Inflammatory macrophage (primary cell): ENCODE measurements around the gene CLINT1.
"Not testable (repeated sequence)": the region's sequence is repeated elsewhere in the genome, so short reads cannot be mapped to it uniquely, and the experiment has no call there.

Experiments used
- DNase-seq, 2 donors: peaks; one replicate each; pipeline ENCODE4 v3.0.0-alpha.2; 2020 to 2022
- total RNA-seq, 18 experiments: gene quantifications; one replicate each; lab custom pipeline; 2026; ENCODE audit warnings: mixed read lengths in 6 of 18, inconsistent platforms in 2 of 18; lab: John Stamatoyannopoulos, UW

The CLINT1 gene
- total RNA-seq: 88.7 to 216 (median 119) reads per million in 18 experiments

DNA sequence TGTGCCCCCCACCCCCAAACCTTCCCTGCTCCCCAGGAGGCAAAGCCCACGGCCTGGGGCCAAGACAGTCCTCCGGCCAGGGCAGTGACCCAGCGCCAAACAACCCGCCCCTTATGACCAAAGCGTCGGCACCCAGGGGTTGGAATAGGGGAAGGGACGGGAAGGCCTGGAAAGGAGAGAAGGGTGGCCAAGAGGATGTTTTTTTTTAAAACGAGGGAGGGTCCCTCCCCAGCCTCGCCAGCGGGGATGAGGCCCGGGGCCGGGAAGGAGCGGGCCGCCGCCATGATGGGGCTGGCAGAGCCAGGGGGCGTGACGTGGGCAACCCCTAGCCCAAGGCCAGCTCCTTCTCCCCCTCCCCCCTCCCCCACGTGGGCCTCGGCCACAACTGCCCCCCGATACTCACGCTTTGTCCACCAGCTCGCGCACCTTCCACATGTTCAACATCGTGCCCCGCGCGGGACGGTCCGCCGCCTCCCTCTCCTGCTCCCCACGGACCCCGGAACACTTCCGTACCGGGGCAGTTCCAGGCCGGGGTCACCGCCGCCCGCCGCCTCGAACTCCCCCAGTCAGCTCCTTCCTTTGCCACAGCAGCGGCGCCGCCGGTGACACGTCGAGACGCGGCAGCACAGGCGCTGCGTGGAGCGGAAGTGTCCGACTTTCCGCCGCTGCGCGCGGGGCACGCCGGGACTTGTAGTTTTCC is at the start of gene CLINT1:
Gene CLINT1, minus strand, starts transcription at position 619 of the 700 bp plus-strand sequence. Its CDS starts 175 bp downstream, at position 444.
- peak; percentile 88 to 94 for DNase-seq

DNA sequence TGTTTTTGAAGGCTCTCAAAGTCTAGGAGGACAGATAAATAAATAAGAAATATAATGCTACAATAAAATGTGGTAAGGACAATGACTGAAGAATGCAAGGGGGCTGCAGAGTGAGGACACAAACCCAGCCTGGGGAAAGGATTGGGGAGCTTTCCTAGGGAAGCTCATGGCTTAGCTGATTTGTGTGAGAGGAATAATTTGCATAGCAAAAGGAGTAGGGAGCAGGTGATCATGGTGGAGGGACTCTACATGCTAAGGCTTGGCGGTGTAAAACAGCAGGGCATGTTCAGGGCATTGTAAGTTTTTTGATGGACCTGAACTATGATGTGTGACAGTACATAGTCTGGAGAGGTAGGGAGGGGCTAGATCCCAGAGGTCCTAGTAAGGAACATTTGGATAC is 49.5 kb upstream of the CLINT1 start:
- no peak for DNase-seq

DNA sequence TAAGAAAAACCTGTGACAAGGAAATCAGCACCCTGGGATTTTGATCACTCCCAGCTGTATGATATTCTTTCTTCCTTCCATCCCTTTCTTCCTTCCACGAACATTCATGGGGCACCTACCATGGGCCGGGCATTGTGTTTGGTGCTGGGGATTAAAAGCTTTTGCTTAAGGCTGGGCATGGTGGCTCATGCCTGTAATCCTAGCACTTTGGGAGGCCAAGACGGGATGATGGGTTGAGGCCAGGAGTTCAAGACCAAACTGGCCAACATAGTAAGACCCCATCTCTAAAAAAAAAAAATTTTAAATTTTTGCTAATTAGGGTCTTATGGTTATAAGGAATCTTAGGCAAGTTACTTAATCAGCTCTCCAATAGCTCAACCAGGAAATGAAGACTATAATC is 48.5 kb upstream of the CLINT1 start:
- DNase-seq: no peak

DNA sequence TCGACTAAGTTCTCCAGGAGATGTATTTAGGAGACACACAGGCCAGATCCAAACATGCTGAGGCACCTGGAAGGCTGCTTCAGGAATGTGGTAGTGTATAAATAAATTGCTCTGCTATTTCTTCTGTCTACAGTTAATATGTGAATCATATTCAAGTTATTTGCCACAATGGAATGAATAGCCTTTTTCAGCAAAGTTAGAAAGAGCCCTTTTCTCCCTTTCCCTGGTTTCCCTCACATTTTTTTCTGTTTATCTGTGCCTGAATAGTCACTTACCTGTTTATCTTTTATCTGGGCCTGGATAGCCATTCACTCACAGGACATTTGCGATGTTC is 44.1 kb upstream of the CLINT1 start:
- no peak for DNase-seq

DNA sequence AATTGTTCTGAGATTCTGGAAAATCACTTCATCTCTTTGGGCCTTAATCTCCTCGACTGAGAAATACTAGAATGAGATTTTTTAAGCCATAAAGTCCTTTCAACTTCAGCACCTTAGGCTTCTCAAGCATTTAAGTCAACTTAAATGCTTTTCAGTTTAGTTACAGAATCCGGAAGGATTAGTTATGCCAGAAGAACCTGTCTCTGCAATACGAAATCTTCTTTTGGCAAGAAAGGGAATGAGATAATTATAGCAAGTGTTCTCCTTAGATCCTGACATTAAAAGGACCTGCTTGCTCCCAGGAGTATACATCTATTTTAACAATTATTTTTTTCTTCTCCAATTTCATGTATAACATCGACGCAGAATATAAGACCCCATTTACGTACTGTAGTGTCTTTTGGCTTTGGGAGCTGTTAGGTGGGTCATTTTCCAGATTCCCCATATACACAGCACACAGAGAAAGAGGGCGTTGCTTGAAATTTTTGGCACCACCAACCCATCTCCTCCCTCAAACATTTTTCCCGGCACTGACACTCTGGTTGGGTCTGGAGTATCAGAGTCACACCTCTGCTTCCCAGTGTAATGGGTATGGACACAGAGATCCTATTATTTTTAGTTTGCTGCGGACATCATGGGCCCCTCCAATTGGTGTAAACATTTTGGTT is 43.6 kb upstream of the CLINT1 start:
- DNase-seq: no peak

DNA sequence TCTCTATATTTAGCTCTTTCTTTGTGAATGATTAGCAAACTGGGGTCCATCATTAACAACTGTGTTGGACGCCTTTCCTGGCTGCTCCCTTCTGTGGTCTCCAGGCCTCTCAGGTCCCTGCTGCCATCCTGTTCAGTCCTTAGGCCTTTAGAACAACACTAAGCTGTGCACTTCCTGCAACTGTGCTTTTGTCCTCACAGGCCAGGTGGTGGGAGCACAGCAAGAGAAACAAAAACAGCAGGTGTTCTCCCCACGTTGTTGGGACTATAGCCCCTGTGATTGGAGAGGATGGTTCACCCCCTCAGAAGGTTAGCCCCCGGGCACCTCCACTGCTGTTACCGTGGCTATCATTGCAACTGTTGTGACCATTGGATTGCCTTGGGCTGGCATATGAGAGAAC is 41.7 kb upstream of the CLINT1 start:
- DNase-seq: no peak

DNA sequence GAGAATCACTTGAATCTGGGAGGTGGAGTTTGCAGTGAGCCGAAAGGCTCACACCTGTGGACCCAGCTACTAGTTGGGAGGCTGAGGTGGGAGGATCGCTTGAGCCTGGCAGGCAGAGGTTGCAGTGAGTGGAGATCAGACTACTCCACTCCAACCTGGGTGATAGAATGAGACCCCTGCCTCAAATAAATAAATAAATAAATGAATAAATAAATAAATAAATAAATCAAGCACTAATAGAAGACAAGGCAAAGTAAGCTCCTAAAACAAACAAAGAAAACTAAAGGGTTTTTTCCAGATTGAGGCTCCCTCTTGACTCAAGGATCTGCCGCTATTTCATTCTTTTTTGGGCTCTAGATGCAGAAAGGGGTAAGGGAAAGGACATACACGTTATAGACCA is 34.7 kb upstream of the CLINT1 start:
- DNase-seq: no peak

DNA sequence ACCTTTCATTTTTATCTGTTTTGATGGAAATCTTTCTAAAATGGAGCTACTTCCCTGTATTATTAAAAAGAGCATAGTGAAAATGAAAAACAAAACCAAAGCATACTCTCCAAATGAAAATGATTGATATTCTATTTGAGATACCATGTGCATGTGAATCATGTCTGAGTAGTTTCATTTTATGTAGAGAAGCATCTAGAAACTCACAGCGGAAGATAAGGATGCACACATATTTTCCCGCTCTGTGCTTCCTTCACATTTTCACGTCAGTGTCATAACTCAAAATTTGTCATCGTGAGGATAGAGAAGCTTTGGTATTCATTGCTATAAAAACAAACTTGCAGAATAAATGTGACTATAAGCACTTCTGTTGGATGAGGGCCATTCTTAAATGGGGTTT is 34.0 kb upstream of the CLINT1 start:
- DNase-seq: no peak

DNA sequence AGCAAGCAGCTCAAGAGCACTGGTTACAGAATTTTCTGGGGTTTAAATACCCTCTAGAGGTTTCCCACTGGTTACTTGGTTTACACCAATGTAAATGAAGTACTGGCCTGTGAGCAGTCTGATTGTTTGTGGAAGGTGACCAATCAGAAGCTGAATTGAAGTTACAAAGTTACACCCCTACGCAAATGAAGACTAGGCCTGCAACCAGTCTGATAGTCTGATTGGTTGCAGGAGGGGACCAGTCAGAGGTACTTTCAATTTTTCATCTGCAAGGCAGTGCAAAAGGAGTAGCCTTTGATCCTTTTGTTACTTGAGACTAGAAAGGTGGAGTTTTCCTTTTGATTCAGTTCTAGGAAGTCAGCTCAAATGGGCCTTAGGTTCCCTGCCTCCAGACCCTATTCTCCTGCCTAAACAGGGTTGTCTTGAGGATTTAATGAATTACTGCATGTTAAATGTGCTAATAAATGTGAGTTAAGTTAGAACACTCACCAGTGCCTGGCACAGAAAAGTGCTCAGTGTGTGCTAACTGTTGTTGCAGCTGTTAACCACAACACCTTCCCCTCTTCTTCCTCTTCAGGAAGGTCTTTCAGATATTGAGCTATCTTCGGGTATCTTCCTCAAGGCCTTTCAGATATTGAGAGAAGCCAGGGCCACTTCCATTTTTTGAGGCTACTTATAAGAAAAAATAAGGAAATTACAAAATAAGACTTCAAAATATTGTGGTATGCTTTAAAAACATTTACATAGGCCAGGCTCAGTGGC is 32.1 kb upstream of the CLINT1 start:
- DNase-seq: peak; percentile 18 to 38

DNA sequence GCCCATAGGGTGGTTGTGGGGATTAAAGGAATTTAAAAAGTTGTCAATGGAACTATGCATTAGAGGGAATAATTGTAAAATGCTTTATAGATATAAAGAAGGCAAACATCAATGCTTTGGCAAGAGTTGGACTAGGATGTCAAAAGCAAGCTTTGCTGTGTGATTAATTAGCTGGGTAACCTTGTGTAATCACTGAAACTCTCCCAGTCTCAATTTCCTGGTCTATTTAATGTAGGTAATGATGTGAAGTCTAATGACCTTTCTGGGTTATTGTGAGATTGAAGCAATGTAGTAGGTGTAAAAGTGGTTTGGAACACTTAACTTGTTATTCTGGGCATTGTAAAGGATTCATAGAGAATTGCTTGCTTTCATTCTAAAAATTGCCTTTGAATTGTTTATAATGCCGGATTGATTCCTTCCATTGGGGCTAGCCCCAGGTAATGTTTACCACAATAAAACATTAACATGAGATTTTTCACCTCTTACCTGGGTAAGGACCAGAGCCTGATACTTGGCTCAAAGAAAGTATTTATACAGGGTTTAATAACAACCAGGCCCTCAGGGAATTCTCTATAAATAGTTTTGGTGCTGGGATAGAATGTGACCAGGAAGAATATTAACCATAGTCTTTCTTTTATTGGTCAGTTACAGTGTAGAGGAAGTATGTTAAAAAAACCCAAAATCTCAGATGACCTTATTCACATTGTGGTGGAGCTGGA is 30.0 kb upstream of the CLINT1 start:
- DNase-seq: no peak

DNA sequence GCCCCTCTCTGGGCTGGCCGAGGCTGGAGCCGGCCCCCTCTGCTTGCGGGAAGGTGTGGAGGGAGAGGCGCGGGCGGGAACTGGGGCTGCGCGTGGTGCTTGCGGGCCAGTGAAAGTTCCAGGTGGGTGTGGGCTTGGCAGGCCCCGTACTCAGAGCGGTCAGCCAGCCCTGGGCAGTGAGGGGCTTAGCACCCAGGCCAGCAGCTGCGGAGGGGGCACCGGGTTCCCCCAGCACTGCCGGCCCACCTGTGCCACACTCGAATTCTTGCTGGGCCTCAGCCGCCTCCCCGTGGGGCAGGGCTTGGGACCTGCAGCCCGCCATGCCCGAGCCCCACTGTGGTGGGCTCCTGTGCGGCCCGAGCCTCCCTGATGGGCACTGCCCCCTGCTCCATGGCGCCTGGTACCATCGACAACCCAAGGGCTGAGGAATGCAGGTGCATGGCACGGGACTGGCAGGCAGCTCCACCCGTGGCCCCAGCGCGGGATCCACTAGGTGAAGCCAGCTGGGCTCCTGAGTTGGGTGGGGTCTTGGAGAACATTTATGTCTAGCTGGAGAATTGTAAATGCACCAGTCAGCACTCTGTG is 27.9 kb upstream of the CLINT1 start:
- no peak for DNase-seq

DNA sequence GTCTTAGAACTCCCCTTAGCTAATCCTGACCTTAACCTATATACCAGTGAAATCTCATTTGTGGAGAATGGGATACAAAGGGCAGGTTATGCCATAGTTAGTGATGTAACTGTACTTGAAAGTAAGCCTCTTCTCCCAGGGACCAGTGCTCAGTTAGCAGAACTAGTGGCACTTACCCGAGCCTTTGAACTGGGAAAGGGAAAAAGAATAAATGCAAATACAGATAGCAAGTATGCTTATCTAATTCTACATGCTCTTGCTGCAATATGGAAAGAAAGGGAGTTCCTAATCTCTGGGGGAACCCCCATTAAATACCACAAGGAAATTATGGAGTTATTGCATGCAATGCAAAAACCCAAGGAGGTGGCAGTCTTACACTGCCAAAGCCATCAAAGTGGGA is 26.1 kb upstream of the CLINT1 start:
- not testable (repeated sequence) for DNase-seq

DNA sequence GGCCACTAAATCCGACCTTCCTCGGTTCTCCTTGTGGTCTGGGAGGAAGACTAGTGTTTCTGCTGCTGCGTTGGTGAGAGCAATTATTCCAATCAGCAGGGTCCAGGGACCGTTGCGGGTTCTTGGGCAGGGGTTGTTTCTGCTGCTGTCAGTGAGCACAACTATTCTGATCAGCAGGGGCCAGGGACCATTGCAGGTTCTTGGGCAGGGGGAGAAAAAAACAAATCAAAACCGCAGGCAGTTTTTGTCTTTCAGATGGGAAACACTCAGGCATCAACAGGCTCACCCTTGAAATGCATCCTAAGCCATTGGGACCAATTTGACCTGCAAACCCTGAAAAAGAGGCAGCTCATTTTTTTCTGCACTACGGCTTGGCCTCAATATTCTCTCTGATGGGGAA is 22.6 kb upstream of the CLINT1 start:
- not testable (repeated sequence) for DNase-seq

DNA sequence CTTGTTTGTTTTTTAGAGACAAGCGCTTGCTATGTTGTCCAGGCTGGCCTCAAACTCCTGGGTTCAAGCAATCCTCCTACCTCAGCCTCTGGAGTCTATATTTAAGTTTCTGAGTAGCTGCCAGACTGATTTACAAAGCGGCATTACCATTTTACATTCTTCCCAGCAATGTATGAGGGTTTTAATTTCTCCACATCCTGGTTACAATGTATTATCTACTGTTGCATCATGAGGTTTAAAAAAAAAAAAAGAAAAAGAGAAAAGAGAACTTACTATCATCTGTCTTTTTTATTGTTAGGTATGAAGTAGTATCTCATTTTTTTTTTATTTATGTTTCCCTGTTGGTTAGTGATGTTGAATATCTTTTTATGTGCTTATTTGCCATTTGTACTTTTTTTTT is 18.9 kb upstream of the CLINT1 start:
- peak in 1 of 2 donors; percentile 46 for DNase-seq

DNA sequence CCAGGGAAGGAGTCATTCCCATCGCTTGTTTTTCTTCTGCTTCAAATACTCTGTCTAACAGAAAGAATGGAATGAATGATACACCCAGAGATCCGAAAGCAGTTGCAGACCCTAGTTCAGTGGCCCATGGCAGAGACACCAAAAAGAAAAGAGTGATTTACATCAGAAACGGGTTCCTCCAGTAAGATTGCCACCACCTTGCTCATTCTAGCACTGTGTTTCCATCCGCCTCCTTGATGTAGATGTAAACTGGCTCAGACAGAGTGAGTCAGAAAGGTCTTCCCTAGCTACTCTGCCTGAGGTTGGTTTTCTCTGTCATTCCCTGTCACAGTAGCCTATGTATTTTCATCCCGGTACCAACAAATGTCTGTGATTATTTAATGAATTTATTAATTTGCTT is 15.9 kb upstream of the CLINT1 start:
- no peak for DNase-seq

DNA sequence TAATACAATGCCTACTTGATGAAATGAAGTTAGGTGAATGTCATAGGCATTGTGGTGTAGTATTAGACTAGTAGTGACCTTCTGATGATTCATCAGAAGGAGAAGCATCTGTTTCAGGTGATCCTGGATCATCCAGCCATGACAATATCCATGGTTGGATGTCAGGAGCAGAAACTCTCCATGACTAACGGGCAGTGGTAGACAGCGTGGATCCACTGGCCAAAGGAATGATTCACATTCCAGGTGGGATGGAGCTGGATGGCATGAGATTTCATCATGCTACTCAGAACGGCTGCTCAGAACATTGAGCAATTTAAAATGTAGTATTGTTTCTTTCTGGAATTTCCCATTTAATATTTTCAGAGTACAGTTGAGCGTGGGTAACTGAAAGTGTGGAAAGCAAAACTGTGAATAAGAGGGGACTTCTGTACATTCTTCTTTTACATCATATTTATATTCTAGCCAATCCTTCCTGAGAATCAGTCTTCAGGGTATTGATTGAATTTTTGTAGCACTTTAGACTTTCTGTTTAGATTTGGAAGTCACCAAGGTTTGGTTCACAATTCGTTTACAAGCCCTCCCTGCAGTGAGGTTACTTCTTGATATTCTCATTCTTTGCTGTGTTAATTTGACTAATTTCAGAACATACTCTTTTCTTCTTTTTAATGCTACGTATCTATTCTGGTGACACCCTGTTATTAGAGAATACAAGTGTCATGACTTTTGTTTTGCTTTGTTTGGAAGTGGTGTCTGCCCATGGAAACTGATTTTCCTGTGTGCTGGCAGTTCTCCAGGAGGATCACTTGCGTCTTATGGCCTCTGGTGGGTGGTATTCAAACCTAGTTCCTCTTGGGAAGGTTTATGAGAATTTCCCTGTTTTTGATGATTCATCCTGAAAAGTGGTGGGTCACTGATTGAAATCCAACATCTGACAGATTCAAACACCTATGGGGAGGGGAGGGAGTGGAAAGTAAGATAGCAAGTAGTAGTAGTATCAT is 12.2 kb upstream of the CLINT1 start:
- DNase-seq: peak; percentile 58 to 79

DNA sequence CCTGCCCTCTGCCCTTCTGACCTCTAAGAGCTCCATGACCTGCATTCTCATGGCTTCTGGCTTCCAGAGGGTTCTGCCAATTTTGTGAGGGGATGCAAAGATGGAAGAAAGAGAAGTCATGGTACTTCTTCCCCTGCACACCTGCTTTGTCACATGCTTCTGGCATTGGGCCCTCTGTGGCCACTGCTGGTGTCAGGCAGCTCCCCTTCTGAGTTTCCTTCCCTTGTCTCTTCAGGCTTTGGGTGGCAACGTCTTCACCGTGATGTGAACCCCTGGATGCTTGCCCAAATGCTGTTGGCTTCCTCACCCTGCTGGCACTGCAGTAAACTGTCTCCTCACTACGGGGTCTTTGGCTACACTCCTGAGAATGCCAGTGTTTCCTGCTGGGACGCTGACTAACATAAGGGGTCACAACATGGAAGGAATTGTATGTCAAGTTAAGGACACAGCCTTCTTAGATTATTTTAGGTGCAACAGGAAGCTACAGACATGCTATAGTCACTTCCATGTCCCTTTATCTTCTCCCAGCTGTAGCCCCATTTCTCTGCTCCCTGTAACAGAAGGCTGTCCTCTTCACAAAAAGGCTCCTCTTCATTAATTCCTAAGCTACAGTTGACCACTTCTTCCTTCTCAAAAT is 8.9 kb upstream of the CLINT1 start:
- no peak for DNase-seq

DNA sequence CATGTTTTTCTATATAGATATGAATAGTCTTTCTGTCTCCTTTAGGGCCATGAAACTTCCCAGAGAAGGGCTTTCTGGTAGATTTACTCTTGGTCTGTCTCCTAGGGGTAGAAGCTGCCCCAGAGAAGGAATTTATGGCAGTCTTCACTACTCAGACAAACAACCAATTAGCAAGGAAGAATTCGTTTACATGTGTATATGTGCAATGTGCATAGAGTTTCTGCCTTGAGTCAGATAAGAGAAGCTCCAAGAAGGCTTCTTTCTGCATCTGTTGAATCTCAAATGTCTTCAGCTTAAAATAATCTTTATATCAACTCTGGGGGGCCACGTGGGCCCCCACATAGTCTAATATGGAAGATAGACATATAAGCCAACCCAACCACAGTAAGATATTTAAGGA is 7.6 kb upstream of the CLINT1 start:
- no peak for DNase-seq

DNA sequence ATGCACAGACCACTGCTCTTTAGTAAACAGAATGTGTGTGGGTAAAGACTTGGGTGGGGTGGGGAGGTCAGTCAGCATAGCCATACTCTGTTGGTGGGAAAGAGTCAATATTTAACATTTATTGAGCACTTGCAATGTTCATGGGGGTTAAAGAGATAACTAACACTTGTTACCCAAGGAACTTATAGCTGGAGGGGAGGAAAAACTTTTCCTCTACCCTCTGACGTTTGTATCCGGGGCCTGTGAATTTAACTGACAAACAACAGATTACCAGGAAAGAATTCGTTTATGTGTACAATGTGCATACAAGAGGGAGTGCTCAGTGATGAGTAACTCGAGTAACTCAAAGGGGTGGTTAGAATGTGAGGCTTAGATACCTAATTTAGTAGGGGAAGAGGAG is 6.8 kb upstream of the CLINT1 start:
- DNase-seq: no peak

DNA sequence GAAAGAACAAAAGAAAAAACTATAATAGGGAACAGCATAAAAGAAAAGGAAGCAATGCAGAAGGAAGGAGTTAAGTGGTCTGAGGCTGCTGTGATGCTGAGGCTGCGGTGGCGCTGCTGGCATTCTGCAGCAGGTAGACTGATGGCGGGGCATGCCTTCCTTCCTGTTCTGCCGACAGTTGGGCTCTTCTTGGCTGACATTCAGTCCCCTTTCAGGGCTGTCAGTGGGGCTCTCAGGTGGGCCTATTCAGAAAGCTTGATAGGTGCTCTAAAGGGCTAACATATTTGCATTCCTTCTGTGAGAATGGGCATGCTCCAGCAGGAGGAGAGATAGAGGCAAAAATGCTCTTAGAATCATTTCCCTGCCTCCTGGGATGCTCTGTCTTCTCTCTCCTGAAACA is 5.1 kb upstream of the CLINT1 start:
- no peak for DNase-seq
